K562 (cell line): ENCODE measurements around the gene CDC45. TPM values are rescaled to one million over a fixed set of nuclear protein-coding genes. Genes with fewer than 3 reads are reported as not detected.

ENCODE experiments used
- ARID3A ChIP-seq: IDR thresholded peaks from 2 replicates; pipeline ENCODE4 v1.6.1; 2012; ENCODE audit warnings: low read depth, low read length, improper control_type of control experiment, borderline replicate concordance
- CTBP1 ChIP-seq: fragments of 450-650 bp; IDR thresholded peaks from 2 replicates; pipeline ENCODE4 v1.6.1; 2016; ENCODE audit warnings: borderline replicate concordance
- CUX1 ChIP-seq: fragments of 200-800 bp; sonication (Bioruptor generic); IDR thresholded peaks from 2 replicates; pipeline ENCODE4 v1.6.1; 2016; ENCODE audit warnings: missing genetic modification characterization, missing compliant biosample characterization
- DNMT1 ChIP-seq: fragments of 450-650 bp; IDR thresholded peaks from 2 replicates; pipeline ENCODE4 v1.6.1; 2016; ENCODE audit warnings: antibody characterized with exemption, mild to moderate bottlenecking
- FOXA1 ChIP-seq: fragments of 450-650 bp; IDR thresholded peaks from 2 replicates; pipeline ENCODE4 v1.6.1; 2016; ENCODE audit warnings: mild to moderate bottlenecking, borderline replicate concordance
- GABPB2 ChIP-seq: fragments of 250-450 bp; sonication (Bioruptor Pico); conservative IDR thresholded peaks from 2 replicates; pipeline ENCODE4 v1.5.1; 2021; ENCODE audit warnings: mild to moderate bottlenecking
- GATA2 ChIP-seq: sonication (generic); formaldehyde crosslinking; IDR thresholded peaks from 2 replicates; pipeline ENCODE4 v1.4.0; 2020; ENCODE audit warnings: mild to moderate bottlenecking, missing genetic modification reagents
- GTF2E2 ChIP-seq: fragments of 200-800 bp; sonication (Bioruptor generic); IDR thresholded peaks from 2 replicates; pipeline ENCODE4 v1.6.1; 2016; ENCODE audit warnings: missing genetic modification characterization, missing compliant biosample characterization
- MCM2 ChIP-seq: fragments of 450-650 bp; IDR thresholded peaks from 2 replicates; pipeline ENCODE4 v1.6.1; 2017; ENCODE audit warnings: low read depth, mild to moderate bottlenecking
- MEF2D ChIP-seq: conservative IDR thresholded peaks from 2 replicates; pipeline ENCODE4 v1.6.1; 2016; ENCODE audit warnings: low read depth, missing genetic modification characterization, missing compliant biosample characterization
- NBN ChIP-seq: fragments of 450-650 bp; IDR thresholded peaks from 2 replicates; pipeline ENCODE4 v1.6.1; 2016; ENCODE audit warnings: low read depth, mild to moderate bottlenecking
- NFE2L1 ChIP-seq: fragments of 450-650 bp; IDR thresholded peaks from 2 replicates; pipeline ENCODE4 v1.6.1; 2016; ENCODE audit warnings: missing genetic modification characterization, low read depth, mild to moderate bottlenecking, missing compliant biosample characterization, moderate library complexity, borderline replicate concordance
- PYGO2 ChIP-seq: fragments of 450-650 bp; IDR thresholded peaks from 2 replicates; pipeline ENCODE4 v1.6.1; 2016; ENCODE audit warnings: mild to moderate bottlenecking, missing genetic modification characterization, moderate library complexity, missing compliant biosample characterization
- RBM34 ChIP-seq: fragments of 200-400 bp; formaldehyde crosslinking; IDR thresholded peaks from 2 replicates; pipeline ENCODE4 v1.6.1; 2018; ENCODE audit warnings: low read length, borderline replicate concordance; ENCODE audit not compliant: insufficient read depth
- RFX7 ChIP-seq: fragments of 250-450 bp; sonication (Bioruptor Pico); IDR thresholded peaks from 2 replicates; pipeline ENCODE4 v1.5.1; 2021; ENCODE audit warnings: mild to moderate bottlenecking
- SMARCB1 ChIP-seq: IDR thresholded peaks from 2 replicates; pipeline ENCODE4 v1.6.1; 2011; ENCODE audit warnings: improper control_type of control experiment, low read depth; ENCODE audit not compliant: insufficient read length
- TFAM ChIP-seq: fragments of 250-450 bp; sonication (Bioruptor Pico); conservative IDR thresholded peaks from 2 replicates; pipeline ENCODE4 v1.5.0; 2021; ENCODE audit warnings: mild to moderate bottlenecking, moderate library complexity
- TRIM25 ChIP-seq: fragments of 450-650 bp; IDR thresholded peaks from 2 replicates; pipeline ENCODE4 v1.7.0; 2016; ENCODE audit warnings: borderline replicate concordance
- USF1 ChIP-seq: sonication (generic); formaldehyde crosslinking; IDR thresholded peaks from 2 replicates; pipeline ENCODE4 v1.9.0; 2022; ENCODE audit warnings: mild to moderate bottlenecking, missing genetic modification reagents
- ZNF551 ChIP-seq: fragments of 250-450 bp; sonication (Bioruptor Pico); IDR thresholded peaks from 2 replicates; pipeline ENCODE4 v1.5.0; 2021; ENCODE audit warnings: mild to moderate bottlenecking, moderate library complexity
- polyA plus RNA-seq, 8 experiments: library from polyadenylated mRNA; depleted of rRNA in 4 of 8; stranded (reverse) in 5 of 8; unstranded in 3 of 8; fragments of >200 nt; fragmentation: Nextera tagmentation in 2 of 8; fragmentation: Illumina TruSeq in 1 of 8; extraction: Ambion mirVana in 2 of 8; extraction: Trizol in 1 of 8; gene quantifications; 2 replicates each; pipeline versions ENCODE4 v1.2.1 to v1.2.3, GENCODE V29; 2011 to 2014; ENCODE audit warnings: inconsistent platforms in 1 of 8, missing spikeins in 1 of 8
- total RNA-seq, 7 experiments: library from RNA; depleted of rRNA in 6 of 7; stranded (reverse); fragments of >200 nt in 6 of 7; fragmentation: Illumina TruSeq in 2 of 7; extraction: Trizol in 2 of 7; gene quantifications; 2 replicates each; pipeline versions ENCODE4 v1.2.1 to v1.2.3, GENCODE V29; 2011 to 2021; ENCODE audit warnings: low replicate concordance in 1 of 7

CDC45 gene
- total and polyA plus RNA-seq, 9 of the 15 experiments (the other 6 are each of a cell fraction or from before 2014, with no cell fraction given) = 251 to 580 (median 410) TPM

GRCh38 chr22:19431649-19432132 lies 48.0 kb upstream of the CDC45 start, which contains the start of gene HIRA (continued):
- TF ChIP-seq GTF2E2 (tag) = no peak
- no peak for TF ChIP-seq ZNF551 (CRISPR knock-in tag)
- no peak for TF ChIP-seq RFX7
- TF ChIP-seq TFAM (CRISPR knock-in tag) = no peak
- peak; percentile 83; the same call in 1 of the 2 replicates for TF ChIP-seq ARID3A
- TF ChIP-seq USF1 (CRISPR knock-in tag) = no peak
- TF ChIP-seq CUX1 (CRISPR knock-in tag) = no peak
- TF ChIP-seq FOXA1 = no peak
- TF ChIP-seq SMARCB1 = no peak
- no peak for TF ChIP-seq CTBP1
- no peak for TF ChIP-seq GATA2 (CRISPR knock-in tag)
- no peak for TF ChIP-seq DNMT1
- TF ChIP-seq MEF2D = no peak
- TF ChIP-seq MCM2 = no peak
- TF ChIP-seq GABPB2 = no peak
- TF ChIP-seq TRIM25 = no peak
- TF ChIP-seq RBM34 = no peak
- TF ChIP-seq NFE2L1 (tag) = no peak
- TF ChIP-seq NBN = no peak
- TF ChIP-seq PYGO2 (tag) = no peak
